HG02981 (cell line): ENCODE data around the gene ASPSCR1.

Experiments
- ATAC-seq: cut with Tn5 transposase; IDR thresholded peaks from one replicate; pipeline ENCODE4 v1.9.1; 2021; ENCODE audit warnings: mild to moderate bottlenecking, moderate library complexity; ENCODE audit not compliant: unreplicated experiment

The ASPSCR1 gene, protein sequence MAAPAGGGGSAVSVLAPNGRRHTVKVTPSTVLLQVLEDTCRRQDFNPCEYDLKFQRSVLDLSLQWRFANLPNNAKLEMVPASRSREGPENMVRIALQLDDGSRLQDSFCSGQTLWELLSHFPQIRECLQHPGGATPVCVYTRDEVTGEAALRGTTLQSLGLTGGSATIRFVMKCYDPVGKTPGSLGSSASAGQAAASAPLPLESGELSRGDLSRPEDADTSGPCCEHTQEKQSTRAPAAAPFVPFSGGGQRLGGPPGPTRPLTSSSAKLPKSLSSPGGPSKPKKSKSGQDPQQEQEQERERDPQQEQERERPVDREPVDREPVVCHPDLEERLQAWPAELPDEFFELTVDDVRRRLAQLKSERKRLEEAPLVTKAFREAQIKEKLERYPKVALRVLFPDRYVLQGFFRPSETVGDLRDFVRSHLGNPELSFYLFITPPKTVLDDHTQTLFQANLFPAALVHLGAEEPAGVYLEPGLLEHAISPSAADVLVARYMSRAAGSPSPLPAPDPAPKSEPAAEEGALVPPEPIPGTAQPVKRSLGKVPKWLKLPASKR

DNA sequence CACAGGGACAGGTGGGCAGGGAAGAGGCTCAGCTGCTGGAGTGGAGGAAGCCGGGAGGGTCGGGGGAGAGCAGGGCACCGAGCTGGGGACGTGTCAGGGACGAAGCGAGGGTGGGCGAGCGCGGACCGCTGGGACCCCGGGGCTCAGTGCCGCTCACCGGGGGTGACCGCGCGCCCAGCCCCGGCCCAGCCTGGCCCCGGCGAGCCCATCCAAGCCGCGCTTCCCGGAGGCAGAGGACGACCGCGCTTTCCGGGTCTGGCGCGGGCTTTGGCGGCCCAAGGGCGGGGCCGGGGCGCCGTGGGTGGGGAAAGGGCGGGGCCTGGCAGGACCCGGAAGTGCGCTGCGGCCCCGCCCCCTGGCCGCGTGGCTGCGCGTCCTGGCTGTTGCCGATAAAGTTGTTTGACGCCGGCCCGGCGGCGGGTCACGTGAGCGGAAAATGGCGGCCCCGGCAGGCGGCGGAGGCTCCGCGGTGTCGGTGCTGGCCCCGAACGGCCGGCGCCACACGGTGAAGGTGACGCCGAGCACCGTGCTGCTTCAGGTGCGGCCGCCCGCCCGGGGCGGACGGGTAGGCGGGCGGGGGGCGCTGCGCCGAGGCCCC lies at the start of gene ASPSCR1:
TSS of gene ASPSCR1 (plus strand) at position 419 of the 598 bp plus-strand sequence. CDS start at position 437, 18 bp downstream.
- peak; percentile 88 for ATAC-seq

DNA sequence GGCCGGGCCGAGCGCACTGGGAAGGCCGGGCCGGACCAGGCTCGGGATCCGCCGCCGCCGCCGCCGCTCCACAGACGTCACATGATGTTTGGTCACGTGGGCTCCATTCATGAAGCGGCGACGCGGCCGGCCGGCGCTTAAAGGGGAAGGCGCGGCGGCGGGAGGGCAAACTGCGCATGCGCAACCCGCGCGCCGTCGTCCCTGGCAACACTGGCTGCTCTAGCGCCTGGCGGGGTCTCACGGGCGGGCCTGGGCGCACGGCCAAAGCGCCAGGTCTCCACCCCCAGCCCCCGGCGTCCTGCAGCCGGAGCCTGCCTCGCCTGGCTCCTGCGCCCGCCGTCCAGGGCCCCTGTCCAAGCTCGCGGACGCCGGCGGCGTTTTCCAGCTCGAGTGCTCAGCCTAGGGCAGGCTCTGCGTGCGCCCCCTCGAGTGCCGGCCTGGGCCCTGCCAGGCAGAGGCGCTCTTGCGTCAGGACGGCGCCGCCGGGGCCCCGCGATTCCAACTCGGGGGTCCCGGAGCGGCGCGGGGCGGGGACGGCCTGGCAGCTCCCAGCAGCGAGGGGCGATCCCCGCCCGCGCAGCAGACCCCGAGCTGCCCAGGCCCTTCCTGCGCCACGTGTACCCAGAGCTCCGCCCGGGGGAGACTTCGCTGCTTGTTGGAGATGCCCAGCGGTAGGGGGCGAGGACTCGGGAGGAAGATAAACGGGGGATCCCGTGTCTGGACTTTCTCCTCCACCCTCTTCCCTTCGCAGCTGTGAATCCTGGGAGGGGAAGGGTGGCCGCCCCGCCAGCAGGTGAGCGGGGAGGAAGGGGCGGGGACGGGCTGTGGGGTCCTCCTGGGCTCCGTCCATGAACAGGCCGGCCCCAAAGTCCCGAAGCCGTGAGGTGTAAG lies 49.5 kb upstream of the ASPSCR1 start, which contains the start of gene MAFG:
TSS of gene MAFG (minus strand) at position 83 of the 891 bp plus-strand sequence. CDS start 4,550 bp downstream, outside the sequence.
- peak; percentile 41 for ATAC-seq

DNA sequence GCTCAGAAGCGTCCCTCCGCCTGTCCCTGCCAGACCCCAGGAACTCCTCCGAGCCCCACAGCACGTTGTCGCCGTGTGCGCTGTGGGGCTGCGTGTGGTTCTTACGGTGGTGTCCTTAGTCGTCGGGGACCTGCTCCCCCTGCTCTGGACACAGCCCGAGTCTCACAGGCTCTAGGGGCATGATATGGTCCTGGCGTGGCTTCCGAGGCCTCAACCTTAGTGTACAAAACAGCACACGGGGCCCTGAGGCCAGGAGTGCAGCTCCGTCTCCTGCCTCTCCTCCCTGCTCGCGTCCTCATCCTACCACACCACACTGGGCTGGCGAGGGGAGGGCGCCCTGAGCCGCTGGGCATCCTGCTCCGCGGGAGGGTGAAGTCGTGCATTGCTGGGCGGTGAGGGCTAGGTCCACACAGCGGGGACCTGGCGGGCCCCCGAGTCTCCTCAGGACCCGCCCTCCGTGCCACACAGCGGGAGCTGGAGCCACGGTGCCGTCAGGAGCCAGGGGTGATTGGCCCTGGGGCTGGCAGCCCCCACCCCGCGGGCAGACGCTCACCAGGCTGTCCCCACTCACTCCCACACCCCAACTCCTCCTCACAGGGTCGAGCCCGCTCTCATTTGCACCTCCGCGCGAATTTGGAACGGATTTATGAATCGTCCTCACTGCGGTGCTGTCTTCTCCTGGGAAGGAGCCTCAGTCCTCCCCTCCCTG lies 48.7 kb upstream of the ASPSCR1 start:
- no peak for ATAC-seq

DNA sequence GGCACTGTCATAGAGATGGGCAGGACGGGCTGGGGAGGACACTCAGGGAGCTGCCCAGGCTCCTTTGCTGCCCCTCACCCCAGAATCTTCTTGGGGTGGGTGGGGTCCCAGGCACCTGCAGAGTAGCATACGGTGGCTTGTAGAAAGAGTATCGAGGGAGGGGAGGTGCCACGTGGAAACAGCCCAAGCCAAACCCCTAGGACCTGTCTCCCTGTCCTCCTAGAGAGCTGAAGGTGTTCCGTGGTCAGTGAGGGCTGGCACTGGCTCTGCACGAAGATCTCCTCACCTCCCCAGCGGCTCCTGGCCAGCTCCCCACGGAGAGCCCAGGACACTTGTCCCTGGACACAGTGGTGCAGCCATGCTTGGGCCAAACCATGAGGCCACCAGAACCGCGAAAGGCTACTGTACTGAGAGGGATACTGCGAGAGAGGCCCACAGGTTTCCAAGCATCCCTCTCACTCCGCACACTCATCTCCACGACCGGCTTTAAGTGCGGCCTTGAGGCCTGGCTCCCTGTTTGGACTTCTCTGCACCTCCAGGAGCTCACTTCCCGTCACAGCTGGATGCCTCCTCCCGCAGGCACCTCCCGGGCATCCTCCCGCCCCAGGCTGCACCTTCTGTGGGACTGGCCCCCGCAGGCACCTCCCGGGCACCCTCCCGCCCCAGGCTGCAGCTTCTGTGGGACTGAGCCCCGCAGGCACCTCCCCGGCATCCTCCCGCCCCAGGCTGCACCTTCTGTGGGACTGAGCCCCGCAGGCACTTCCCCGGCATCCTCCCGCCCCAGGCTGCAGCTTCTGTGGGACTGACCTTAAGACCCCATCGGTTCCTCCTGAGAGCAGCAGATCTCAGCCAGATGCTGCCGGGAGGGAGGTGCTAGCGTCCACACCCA lies 47.9 kb upstream of the ASPSCR1 start:
- no peak for ATAC-seq

DNA sequence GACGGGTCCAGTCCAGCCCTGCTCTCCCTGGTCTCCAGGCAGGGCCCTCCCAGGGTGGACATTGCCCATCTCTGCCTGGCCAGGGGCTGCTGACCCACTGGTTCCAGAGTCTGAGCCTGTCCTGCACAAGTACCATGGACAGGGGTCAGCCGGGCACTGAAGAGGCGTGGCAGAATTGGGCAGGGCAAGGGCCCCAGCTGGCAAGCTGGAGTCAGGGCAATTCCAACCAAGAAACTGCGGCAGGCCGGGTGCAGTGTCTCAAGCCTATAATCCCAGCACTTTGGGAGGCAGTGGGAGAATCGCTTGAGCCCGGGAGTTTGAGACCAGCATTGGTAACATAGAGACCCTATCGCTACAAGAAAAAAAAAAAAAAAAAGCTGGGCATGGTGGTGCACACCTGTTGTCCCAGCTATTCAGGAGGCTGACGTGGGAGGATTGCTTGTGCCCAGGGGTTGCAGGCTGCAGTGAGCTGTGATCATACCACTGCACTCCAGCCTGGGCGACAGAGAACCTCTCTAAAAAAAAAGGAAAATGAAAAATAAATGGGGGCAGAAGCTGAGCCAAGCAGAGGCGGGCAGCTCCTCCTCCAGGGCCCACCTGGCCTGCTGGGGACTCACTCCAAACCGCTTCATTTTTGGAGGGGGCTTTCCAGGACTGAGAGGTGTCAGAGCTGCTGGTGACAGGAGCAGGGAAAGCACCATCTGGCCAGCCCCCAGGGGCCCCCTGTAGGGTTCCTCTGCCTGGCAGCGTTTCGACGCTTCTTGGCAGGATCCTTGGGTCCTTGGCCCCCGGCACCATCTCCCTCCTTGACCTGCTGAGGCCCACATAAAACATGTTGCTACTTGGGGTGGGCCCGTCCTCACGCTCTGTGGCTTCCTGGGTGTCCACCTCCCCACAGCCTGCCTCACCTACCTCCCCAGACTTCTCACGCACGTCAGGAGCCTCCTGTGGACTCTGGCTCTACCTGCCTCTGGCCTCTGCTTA lies 47.0 kb upstream of the ASPSCR1 start:
- ATAC-seq = no peak

DNA sequence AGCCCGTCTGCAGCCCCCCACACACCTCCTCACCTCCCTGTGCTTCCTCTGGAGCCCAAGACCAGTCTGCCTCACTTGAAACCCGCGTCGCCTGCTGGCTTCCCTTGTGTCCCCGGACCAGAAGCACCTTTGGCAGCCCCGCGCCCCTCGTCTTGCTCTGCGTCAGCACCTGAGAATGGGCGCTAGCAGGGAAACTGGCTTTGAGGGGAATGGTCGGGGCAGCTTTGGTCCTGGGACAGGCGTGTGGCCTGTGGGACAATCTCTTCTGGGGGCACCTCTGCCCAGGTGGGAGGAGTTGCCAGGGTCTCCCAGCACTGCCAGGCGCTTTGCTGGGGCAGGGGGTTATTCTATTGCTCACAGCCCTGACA lies 46.3 kb upstream of the ASPSCR1 start:
- no peak for ATAC-seq

DNA sequence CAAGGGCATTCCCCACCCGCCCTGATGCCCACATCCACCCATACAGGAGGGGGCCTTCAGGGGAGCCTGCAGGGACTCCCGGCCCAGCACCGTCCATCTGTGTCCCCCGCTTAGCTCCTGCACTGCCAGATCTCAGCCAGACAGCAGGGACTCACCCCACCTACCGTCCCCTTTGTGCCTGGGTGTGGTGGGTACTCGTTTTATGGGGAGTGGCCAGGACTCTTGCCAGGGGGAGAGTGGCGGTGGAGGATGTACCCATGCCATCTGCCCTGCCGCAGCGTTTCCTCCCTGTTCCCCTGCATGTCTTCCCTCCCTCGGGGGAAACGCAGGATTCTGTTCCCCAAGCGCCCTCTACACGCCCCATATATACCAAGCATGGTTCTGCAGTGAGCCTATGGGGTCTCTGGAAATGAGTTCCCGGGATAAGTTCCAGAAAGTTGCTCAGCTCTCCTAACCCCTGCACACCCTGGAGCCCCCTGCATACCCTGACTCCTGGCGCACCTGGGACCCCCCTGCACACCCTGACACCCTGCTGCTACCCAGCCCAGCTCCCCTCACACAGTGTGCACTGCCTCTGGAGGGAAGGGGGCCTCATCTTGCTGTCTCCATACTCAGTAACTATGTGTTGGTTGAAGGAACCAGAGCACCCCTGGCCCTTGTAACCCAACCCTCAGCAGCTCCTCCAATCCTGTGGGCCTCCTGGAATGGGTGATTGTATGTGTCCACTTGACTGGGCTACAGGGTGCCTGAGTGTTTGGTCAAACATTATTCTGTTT lies 45.7 kb upstream of the ASPSCR1 start:
- no peak for ATAC-seq

DNA sequence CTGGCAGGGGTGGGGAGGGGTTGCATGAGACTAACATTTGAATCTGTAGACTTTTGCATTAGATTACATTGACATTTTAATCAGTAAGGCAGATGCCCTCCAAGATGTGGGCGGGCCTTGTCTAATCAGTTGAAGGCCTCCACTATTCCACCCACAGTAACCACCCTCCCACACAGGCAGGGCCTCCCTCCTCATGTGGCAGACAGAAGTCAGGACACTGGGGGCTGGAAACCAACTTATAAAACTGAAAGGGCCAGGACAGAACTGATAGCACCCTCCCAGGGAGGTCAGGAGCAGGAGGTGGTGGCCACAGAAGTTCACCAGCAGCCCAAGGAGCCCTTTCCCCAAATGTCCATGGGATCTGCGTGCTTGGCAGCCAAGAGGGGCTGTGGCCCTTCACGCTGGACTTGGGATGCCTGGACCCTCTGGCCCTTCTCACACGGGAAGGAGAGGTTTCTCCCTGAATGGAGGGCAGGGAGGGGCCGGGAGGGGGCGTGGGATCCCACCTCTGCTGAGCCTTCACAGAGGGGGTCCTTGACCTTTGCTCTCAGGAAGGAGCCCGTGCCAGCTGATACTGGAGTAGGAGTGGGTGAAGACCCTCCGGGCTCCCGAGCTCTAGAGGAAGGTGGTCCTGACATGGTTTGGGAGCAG lies 45.0 kb upstream of the ASPSCR1 start:
- ATAC-seq = no peak

DNA sequence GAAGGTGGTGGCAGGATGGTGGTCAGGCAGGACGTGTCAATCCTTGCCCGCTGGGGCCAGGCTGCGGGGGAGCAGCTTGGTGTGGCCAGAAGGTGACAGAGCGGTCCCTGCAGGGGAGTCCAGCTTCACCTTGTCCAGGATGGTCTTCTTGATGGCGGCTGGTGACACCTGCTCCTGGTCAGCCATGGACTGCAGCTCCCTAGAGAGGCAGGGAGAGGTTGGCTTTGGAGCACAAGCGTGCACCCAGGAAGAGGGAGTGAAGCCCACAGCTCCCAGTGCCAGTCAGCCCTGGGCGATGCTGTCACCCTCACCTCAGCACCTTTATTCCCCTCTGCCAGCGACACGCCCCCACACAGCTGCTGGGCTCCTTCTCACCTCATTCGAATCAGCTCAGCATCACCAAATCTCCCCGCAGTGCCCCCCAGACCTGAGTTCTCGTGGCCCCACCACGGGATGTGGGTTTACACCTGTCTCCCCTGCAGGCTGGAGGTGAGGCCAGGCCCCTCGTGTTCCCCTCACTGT lies 44.2 kb upstream of the ASPSCR1 start:
- ATAC-seq = no peak

DNA sequence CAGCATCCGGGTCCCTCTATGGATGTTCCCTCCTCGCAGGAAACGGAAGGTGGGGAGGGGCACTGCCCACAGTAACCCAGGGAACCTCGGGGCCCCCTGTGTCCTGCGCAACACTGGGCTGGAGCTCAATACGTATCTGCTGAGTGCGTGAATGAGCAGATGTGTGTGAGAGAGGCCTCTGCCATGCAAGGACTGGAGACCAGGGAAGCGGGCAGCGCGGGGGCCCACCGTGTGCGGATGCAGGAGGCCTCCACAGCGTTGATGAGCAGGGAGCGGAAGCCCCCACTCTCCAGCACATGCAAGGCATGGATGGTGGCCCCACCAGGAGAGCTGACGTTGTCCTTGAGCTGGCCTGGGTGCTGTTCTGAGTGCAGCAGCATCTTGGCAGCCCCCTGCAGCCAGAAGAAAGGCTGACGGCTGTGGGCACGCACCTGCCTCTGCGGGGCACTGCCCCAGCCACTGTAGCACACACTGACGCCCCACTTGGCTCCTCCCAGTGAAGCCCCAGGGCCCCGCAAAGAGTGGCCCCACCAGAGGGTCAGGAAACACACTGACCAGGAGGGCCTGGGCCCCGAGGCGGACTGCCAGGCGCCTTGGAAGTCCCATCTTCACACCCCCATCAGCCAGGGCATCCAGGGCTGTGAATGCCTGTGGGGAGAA lies 43.2 kb upstream of the ASPSCR1 start:
- no peak for ATAC-seq

DNA sequence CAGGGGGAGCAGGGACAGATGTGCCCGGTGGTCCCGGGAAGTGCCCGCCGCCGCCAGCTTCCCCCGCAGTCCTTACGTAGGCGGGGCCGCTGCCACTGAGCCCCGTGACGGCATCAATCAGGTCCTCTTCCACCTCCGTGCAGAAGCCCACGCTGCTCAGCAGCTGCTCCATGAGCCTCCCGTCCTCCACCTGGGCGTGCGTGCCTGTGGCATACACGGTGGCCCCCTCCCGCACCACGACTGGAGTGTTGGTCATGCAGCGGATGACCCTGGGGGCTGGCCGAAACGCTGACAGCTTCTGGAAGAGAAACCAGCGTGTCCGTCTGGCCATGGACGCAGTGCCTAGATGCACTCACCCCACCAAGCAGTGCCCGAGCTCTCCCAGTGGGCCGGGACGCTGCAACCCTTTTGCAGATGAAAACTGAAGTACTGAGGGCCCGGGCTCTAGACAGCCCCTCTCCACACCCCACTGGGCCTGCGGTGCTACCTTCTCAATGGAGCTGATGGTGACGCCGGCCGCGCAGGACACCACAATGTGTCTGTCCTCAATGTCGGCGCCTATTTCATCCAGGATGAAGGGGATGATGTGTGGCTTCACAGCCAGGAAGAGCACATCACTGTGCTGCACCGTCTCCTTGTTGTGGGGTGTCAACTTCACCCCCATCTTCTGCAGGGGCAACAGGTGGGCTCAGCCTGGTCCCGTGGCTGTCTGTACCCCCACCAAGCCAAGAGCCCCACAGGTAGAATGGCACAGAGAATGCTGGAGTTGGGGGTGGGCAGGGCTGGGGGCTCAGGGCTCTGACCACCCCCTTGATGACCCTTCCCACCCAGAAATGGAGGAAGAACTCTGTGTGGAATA lies 42.4 kb upstream of the ASPSCR1 start:
- ATAC-seq = no peak

DNA sequence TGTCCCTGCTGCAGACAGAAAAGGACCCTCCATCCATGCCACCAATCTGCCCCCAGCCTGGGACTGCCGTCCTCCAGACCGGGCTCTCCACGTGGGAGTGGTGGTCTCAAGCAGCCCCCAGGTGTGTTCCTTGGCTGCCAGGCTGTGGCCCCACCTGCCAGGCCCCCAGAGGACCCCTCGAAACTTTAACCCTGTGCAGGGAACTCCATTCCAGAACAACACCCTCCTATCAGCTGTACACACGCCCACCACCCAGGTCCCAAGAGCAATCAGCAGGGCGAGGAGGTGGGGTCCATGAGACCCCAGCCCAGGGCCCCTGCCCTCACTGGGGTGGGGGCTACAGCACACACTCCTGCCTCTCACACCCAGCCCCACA lies 41.7 kb upstream of the ASPSCR1 start:
- ATAC-seq = no peak

DNA sequence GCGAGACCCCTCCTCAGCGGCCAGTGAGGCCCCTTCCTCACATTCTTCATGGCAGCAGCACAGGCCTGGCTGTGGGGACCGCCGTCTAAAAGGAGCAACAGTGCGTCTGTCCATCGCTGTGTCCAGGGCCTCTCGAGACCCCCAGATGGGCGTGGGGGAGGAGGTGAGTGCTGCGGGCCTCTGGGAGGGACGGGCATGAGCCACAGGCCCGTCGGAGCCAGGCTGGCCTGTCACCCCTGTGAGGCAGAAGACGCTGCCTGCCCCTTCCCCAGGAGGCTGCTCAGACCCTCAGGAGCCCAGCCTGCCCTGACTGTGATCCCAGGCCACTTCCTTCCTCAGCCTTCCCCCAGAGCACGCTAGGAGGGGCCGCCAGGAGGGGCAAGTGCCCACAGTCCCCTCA lies 38.2 kb upstream of the ASPSCR1 start:
- ATAC-seq = no peak

DNA sequence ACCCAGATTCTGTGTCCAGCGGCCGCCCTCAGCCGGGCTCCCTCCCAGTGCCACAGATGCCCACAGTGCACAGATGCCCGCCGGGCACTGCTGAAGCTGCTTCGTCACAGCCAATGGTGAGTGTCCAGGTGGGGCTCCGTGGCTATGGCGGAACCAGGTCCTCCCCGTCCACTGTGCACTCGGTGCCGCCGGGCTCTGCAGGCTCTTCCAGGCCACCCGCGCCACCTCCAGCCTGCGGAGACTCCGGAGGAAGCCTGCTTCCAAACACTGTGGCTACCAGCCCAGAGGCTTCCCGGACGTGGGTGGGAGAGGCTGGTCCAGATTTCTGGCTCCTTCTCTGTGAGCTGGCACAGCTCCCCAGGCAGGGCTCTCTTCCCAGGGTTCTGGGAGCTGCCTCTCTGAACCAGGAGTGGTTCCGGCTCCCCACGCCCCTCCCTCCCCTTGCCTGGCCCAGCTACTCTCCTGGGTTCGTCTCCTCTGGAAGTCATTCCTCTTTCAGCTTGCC lies 37.5 kb upstream of the ASPSCR1 start:
- ATAC-seq = no peak
